Anterior cingulate cortex (tissue), 58 donors: ENCODE data around the gene WAC.
"Not testable (repeated sequence)": the region's sequence is repeated elsewhere in the genome, so short reads cannot be mapped to it uniquely, and the experiment has no call there.

ENCODE experiments used
- DNase-seq, 58 donors: peaks; one replicate each; lab custom pipeline; 2025; lab: John Stamatoyannopoulos, UW

WAC gene, protein sequence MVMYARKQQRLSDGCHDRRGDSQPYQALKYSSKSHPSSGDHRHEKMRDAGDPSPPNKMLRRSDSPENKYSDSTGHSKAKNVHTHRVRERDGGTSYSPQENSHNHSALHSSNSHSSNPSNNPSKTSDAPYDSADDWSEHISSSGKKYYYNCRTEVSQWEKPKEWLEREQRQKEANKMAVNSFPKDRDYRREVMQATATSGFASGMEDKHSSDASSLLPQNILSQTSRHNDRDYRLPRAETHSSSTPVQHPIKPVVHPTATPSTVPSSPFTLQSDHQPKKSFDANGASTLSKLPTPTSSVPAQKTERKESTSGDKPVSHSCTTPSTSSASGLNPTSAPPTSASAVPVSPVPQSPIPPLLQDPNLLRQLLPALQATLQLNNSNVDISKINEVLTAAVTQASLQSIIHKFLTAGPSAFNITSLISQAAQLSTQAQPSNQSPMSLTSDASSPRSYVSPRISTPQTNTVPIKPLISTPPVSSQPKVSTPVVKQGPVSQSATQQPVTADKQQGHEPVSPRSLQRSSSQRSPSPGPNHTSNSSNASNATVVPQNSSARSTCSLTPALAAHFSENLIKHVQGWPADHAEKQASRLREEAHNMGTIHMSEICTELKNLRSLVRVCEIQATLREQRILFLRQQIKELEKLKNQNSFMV

DNA sequence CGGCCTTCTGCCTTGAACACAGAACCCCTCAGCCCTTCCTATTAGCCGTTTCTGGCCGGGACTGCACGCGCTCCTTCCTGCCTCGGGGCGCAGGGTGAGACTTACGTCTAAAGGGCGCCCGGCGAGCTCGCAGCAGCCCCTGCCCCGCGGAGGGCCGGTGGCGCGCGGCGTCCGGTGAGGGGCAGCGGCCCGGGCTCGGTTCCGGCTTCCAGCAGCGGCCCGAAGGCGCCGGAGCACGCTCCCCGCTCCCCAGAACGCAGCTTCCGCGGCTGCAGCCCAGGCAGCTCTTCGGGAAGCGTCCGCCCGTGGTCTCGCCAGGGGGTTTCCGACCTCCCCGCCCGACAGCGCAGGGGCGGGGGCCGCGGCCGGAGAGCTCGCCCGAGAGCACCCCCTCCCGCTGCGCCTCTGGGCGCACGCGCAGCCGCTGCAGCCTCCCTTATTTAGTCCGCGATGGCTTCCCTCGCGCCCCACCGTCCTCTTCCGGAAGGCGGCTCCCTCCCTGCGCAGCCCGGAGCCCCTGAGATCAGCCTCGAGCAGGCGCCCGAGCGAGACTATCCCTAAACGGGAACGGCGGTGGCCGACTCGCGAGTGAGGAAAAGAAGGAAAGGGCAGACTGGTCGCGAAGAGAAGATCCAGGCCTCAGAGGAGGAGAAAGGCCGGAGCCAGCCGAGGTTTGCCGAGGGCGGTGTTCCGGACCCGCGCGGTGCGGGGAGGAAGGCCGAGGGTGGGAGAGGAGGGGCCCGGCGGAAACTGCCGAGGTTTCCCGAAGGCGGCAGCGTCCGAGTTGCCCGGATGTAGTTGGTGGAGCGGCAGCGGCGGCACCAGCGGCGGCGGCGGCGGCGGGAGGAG is at the start of gene WAC:
WAC (plus strand) TSS at position 782 of the 849 bp plus-strand sequence. CDS start 462 bp downstream, outside the sequence.
- DNase-seq, result peak; percentile 46 to 99 (median 94)

DNA sequence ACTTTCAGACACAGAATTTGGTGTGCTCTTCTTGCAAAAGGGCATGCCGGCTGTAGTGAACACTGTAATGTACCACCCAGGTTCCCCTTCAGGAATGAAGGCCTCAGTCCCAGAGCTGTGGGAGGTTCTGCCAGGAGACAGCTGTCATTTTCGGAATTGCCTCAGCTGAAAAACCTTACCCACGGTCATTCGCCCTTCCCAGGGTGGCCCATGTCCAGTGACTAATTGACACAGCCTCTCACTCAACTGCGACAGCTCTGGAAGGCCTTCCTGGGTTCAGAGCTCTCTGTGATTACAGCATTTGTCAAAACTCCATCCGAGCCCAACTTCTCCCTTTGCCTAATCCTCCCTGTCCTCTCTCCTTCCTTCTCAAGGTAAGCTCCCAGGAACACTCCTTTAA is 43.7 kb upstream of the WAC start:
- no peak for DNase-seq

DNA sequence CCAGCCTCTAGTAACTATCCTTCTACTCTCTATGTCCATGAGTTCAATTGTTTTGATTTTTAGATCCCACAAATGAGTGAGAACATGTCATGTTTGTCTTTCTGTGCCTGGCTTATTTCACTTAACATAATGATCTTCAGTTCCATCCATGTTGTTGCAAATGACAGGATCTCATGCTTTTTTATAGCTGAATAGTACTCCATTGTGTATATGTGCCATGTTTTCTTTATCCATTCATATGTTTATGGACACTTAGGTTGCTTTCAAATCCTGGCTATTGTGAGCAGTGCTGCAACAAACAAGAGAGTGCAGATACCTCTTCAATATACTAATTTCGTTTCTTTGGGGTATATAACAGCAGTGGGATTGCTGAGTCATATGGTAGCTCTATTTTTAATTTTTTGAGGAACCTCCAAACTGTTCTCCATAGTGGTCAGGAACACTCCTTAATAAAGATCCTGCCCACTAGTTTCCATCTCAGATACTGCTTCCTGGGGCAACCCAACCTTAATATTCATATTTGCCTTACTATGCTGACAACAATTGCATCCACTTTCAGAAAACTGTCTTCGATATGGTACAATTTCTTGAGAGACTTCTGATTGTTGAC is 42.6 kb upstream of the WAC start:
- DNase-seq, result not testable (repeated sequence)

DNA sequence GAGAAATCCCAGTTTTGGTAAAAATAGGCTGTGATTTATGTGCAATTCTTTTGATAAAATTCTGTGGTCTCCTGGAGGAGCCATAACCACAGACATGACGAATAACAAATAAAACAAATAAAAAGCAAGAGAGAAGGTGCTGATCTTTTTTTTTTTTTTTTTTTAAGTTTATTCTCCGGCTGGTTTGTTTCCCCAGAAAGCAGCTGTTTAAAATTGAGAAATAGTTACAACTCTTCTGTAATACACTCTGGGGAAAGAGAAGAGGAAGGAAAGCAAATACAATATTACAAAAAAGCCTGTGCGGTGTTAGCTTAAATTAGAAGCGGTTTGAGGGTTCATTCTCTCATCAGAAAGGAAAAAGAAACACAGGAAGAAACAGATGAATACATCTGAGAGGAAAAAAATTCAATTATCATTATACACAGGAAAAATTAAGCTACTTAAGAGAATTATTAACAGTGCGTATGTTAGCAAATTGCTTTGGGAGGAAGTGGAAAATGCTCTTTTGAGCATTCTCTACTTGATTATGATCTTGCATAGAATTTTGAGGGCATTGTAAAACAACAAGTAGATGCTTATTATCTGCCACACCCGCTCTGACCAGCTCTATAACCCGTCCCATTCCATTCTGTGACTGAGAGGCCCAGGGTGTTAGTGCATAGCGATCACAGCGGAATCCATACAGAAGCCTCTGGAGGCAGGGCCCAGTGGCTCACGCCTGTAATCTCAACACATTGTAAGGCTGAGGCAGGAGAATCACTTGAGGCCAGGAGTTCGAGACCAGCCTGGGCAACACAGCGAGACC is 40.6 kb upstream of the WAC start:
- no peak for DNase-seq

DNA sequence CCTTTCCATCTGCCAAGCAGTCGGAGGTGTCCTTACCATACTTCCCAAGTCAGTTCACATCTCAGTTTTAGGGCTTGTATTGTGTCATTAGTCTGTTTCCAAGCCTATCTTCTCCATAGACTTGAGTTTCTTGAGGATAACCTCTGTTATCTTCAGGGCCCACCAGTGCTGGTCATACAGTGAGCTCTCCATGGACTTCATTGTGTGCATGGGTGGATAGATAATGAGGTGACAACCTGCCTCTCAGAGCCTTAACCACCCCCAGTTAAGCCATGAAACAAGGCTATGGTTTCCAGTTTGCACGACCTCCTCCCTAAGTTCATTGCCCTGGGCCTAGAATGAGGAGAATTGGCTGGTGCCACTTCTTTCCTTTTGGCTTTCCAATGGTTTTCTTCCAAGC is 38.5 kb upstream of the WAC start:
- no peak for DNase-seq

DNA sequence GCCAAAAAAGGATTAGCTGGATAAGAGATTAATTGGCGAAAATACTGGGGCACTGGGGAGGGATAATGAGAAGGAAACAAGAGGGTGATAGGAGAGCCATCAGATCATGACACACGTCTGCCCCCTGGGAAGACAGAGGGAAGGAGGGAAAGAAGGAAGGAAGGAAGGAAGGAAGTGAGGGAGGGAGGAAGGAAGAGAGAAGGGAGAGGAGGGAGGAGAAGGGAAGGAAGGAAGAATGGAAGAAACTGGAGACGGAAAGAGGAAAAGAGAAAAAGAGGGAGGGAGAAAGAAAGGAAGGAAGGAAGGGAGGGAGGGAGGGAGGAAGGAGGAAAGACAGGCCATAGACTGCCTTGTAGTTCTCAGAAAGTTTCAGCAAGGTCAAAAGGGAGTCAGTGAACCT is 37.8 kb upstream of the WAC start:
- DNase-seq, result no peak

DNA sequence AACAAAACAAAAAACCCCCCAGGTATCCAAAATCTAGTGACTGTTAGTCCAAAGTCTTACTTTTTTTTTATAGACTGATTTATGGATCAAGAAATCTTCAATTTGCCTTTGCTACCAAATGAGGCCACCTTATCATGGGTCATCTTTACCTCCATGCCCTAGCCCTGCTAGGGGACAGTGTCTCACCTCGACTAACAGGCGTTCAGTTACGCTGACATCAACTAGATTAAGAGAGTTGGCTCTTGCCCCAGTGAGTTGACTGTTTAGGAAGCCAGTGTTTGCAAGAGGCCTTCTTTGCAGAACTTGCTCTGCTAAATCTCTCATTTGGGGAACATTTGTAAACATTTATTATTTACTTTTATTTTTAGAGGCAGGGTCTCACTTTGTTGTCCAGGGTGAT is 36.9 kb upstream of the WAC start:
- DNase-seq, result no peak

DNA sequence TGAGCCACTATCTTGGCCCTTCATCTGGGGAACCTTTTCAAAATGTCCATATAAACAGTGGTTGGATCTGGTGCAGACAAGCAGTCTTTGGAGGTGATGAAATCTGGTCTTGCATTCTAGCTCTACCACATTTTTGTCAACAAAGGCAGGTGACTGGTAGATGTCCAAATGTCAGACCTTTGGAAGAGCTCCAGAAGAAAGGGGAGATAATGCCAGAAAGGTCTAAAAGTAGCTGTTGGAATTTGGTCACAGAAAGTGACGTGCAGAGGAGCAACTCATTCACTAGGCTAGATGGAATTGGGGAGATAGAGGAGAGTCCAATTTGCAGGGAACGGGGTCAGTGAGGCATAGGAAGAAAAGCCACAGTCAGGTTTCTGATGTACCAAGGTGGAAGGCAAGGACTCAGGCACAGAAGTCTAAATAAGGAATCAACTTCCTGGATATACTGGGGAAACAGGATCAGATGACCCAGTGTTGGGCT is 36.4 kb upstream of the WAC start:
- DNase-seq, result no peak

DNA sequence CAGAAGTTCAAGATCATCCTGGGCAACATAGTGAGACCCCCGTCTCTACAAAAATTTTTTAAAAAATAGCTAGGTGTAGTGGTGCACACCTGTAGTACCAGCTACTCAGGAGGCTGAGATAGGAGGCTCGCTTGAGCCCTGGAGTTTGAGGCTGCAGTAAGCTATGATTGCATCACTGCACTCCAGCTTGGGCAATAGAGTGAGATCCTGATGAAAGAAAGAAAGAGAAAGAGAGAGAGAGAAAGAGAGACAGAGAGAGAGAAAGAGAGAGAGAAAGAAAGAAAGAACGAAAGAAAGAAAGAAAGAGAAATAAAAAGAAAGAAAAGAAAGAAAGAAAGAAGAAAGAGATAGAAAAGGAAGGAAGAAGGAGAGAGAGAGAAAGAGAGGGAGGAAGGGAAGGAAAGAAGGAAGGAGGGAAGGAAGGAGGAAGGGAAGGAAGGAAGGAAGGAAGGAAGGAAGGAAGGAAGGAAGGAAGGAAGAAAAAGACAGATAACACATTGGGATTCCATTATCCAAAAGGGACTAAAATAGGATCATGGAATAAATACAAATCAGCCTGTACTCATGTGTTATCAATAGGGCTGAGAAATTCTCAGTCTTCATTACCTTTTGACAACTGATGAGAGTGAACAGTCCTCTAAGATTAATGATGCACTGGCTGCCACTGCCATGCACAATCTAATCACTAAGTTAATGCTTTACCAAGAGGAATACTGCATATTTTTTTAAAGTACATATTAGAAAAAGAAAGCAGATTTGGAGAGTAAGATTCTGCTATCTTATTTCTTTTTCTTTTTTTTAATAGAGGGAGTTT is 35.4 kb upstream of the WAC start:
- no peak for DNase-seq

DNA sequence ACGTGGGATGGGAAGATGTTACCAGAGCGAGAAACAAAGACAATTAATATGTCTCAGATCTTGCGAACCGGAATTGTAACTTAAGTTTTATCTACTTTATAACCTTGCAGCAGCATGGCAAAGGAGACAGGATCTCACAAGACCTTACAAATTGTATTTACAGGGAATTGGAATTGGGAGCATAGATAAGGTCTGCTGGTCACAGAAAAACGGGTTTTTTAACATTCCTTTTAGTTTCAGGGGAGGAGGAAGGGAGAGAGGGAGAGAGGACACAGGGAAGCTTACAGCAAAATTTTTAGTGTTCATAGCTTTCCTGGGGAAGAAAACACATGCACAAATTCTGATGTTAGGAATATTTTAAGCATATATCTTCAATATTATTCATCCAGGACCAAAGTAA is 32.7 kb upstream of the WAC start:
- not testable (repeated sequence) for DNase-seq

DNA sequence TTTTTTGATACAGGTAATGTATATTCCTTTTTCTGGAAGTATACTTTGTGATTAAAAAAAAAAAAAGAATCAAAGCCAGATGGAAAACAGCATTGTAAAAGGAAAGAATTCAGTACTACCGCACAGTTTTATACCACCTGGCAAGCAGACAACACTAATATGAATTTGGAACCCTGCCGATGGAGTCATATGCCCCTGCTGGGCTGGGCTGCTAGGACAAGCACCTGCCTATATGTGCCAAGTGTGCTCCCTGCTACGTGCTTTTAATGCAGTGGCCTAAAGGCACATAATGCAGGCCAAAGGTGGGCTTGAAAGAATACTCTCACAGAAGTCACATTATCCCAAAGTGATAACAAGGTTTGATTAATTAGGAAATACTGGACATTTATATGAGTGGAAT is 29.8 kb upstream of the WAC start:
- no peak for DNase-seq

DNA sequence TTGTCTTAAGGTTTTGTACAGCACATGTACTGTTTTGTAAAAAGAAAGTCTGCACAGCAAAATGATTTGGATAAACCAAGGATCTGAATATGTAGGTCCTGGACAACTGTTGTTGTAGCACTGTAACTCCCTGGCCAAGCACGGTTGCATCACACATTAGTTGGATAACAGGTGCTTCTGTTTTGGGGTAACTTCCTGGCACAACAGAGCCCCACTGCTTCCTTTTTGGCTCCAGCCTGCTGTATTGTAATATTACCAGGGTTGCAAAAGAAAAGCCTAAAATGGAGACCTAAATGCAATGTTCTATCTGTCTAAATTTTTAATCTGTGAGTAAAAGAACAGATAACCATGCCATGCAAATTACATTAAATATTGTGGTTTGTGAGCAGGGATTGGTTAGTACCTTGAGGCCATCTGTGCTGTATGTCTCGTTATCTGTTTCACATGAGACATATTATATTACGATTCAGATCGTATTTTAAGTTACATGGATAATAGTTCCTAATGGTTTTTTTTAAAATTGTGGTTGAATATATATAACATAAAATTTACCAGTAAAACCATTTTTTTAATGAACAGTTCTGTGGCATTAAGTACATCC is 27.5 kb upstream of the WAC start:
- DNase-seq, result no peak

DNA sequence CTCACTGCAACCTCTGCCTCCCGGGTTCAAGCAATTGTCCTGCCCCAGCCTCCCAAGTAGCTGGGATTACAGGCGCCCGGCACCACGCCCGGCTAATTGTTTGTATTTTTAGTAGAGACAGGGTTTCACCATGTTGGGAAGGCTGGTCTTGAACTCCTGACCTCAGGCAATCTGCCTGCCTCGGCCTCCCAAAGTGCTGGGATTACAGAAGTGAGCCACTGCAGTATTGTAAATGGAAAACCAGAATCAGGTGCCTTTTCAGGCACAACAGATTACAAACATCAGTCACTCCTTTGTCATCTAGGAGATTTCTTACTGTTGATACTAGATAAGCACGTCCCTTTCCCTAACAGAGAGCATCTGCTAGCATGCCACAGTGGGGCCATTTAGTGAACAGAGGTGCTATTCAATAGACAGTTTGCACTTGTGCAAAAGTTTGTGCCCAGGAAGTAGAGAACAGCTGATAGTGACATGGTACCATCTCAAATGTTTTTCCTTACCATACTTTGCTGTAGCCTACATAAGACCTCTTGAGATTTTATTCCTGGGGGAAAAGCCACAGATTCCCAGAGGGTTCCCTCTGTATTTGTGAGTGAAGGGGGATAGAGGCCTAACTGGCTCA is 24.5 kb upstream of the WAC start:
- DNase-seq, result no peak

DNA sequence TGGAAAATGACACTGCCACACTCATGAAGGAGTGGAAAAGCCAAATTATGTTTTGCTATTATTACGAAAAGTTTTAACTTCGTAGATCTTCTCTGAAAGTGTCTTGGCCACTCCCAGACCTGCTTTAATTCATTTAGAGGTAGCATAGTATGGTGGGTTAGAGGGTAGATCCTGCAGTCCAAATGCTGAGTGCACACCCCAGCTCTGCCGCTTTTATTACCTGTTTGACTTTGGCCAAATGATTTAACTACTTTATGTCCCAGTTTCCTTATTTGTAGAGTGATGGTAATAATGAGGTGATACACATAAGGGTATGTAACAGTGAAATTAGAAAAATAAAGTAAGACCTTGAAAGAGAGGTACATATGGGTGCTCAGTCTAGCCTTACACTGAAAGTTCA is 23.6 kb upstream of the WAC start:
- DNase-seq, result no peak

DNA sequence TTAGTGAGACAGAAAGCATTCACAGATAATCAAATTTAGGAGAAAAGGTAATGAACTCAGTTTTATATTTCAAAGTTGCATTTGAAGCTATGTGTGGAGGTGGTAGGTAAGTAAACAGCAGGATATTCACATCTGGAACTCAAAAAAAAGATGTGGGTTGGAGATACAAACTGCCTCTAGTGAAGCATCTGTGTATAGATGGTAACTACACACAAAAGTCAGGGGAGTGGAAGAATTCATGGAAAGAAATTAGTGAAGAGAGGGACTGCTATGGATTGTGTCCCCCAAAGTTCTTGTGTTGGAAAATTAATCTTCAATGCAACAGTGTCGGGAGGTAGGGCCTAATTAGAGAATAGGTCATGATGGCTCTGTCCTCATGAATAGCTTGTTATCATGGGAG is 18.3 kb upstream of the WAC start:
- no peak for DNase-seq

DNA sequence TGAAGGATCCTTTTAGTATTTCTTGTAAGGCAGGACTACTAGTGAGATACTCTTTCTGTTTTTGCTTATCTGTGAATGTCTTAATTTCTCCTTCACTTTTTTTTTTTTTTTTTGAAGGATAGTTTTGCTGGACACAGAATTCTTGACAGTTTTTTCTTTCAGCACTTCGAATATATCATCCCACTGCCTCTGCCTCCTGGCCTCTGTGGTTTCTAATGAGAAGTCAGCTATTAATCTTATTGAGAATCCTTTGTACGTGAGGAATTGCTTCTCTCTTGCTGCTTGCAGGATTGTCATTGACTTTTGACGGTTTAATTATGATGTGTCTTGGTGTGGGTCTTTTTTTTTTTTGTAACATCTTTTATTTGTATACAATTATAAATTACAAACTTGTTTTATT is 12.6 kb upstream of the WAC start:
- DNase-seq, result no peak

DNA sequence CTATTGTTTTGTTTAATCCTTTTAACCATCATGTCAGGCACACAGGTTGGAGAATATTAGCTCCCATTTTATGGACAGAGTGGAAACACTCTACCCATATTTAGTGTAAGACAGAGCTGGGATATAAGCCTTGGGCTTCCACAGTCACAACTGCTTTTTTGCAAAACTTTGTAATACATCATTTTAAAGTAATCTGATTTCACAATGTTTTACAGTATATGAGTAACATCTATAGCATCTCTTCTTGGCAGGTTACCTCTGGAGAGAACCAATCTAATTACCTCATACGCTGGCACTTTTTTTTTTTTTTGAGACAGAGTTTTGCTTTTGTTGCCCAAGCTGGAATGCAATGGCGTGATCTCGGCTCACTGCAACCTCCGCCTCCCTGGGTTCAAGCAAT is 12.1 kb upstream of the WAC start:
- not testable (repeated sequence) for DNase-seq

DNA sequence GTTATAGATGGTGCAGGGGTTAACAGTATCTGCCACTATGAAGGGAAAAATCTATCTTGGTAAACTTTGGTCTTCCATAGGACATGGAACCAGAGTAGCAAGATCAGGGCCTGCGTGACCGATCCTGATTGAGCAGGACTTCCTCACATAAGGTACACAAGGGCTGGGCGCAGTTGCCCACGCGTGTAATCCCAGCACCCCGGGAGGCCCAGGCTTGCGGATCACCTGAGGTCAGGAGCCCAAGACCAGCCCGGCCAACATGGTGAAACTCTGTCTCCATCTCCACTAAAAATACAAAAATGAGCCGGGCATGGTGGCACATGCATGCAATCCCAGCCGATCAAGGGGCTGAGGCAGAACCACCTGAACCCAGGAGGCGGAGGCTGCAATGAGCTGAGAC is 11.0 kb upstream of the WAC start:
- not testable (repeated sequence) for DNase-seq
